ENCODE results near the gene RELA. TPM values are rescaled to one million over a fixed set of nuclear protein-coding genes. Genes with fewer than 3 reads are reported as not detected.

The RELA gene
- total and polyA plus RNA-seq, 2 of the 4 experiments (the other 2 are of a cell fraction): 8.6 to 53.0 TPM

- intact Hi-C loops (cut with micrococcal nuclease) (no loop called here), in situ Hi-C loops (cut with MboI; ENCODE audit: low sequenced_read_pairs) (no loop called here), dilution Hi-C loops (cut with HindIII; ENCODE audit: low sequenced_read_pairs, unreplicated experiment) (no loop called here)
- no peak overlapping the region for H3K18ac ChIP-seq (ENCODE audit: low read depth, low read length)
- no peak overlapping the region for H2AK5ac ChIP-seq (ENCODE audit: low read depth, low read length)
- ChIA-PET POLR2A (ENCODE audit: unreplicated experiment) (no interaction called here), CTCF (no interaction called here)
- peaks cover 17% of the 10 kb centered on the region for H3K9me1 ChIP-seq (ENCODE audit: insufficient read depth, low read length)
- no peak overlapping the region for H3K9ac ChIP-seq (ENCODE audit: low read depth, low read length)
- no peak overlapping the region for H2BK120ac ChIP-seq (ENCODE audit: low read depth, low read length)
- peaks cover 16% of the 10 kb centered on the region for H3K4me1 ChIP-seq (ENCODE audit: control insufficient read depth, insufficient read depth, low read length)
- H3K36me3 ChIP-seq (ENCODE audit: control insufficient read depth, insufficient read depth, low read length): peaks cover 14% of the 10 kb centered on the region
- no peak overlapping the region for H3K4ac ChIP-seq (ENCODE audit: low read depth, low read length)
- peak overlapping the region; percentile 66 for H2AK9ac ChIP-seq (replicated peaks; ENCODE audit: low read depth, low read length, poor library complexity)
- peaks cover 0 to 38% of the 10 kb centered on the region in 2 experiments; a peak in 1 of 4 replicates for H3K79me1 ChIP-seq (ENCODE audit: low read depth in 1 of 2, low read length in 2 of 2)
- ATAC-seq (ENCODE audit: low read depth) (peak; percentile 25), DNase-seq (no peak)
- no peak overlapping the region for H3K27ac ChIP-seq (ENCODE audit: insufficient read depth, low read length)
- peak overlapping the region; percentile 54 for H2AFZ ChIP-seq (replicated peaks; ENCODE audit: low read length, poor library complexity)
- no peak overlapping the region for H3K23ac ChIP-seq (ENCODE audit: low read depth, low read length)
- H3K14ac ChIP-seq (replicated peaks; ENCODE audit: low read depth, low read length): no peak overlapping the region
- no peak overlapping the region for H2BK20ac ChIP-seq (ENCODE audit: low read depth, low read length)
- no peak overlapping the region for H4K5ac ChIP-seq (ENCODE audit: low read depth, low read length)
- H2BK5ac ChIP-seq (ENCODE audit: low read depth, low read length, poor library complexity, severe bottlenecking): no peak overlapping the region
- H3K27me3 ChIP-seq (ENCODE audit: control insufficient read depth, insufficient read depth, low read length): no peaks in the 10 kb centered on the region
- H4K91ac ChIP-seq (ENCODE audit: insufficient read depth, low read depth, low read length): no peak overlapping the region
- H3K9me3 ChIP-seq (ENCODE audit: control insufficient read depth, insufficient read depth, low read length): no peaks in the 10 kb centered on the region
- no peak overlapping the region for H3K56ac ChIP-seq (ENCODE audit: extremely low read depth, insufficient read depth, low read length)
- H3K4me2 ChIP-seq (ENCODE audit: low read depth, low read length): no peak overlapping the region
- no TSS peak for BruUV-seq (replicated peaks)
- peaks cover 15% of the 10 kb centered on the region; the same call in 1 of the 2 replicates for H4K20me1 ChIP-seq (ENCODE audit: insufficient read depth, low read length)
- 28% methylated on average over 67 of the region's 87 CpGs; no CpG with 5 or more reads in 1 of the 2 experiments for WGBS, 2 experiments (ENCODE audit: extremely low coverage in 2 of 2, insufficient read length in 1 of 2)
- no peak overlapping the region for H2BK15ac ChIP-seq (ENCODE audit: low read depth, low read length)
- H3K4me3 ChIP-seq (ENCODE audit: insufficient read depth, low read depth, low read length): no peak overlapping the region
- TF ChIP-seq USF2 (IDR thresholded peaks at IDR 0.05; ENCODE audit: low read depth, low read length) (no peak), RAD21 (IDR thresholded peaks at IDR 0.05; ENCODE audit: low read length) (no peak), ELK1 (IDR thresholded peaks at IDR 0.05; ENCODE audit: borderline replicate concordance, low read depth, low read length) (no peak), FOS (IDR thresholded peaks at IDR 0.05; ENCODE audit: low read depth, low read length) (no peak), NFE2L2 (IDR thresholded peaks at IDR 0.05; ENCODE audit: low read depth, low read length) (no peak), BHLHE40 (IDR thresholded peaks at IDR 0.05; ENCODE audit: low read depth, low read length) (no peak), RCOR1 (IDR thresholded peaks at IDR 0.05; ENCODE audit: insufficient replicate concordance, low read length) (no peak), RFX5 (IDR thresholded peaks at IDR 0.05; ENCODE audit: low read depth, low read length) (no peak), POLR2A (IDR thresholded peaks at IDR 0.05; ENCODE audit: low read depth, low read length) (no peak), MAFK (IDR thresholded peaks at IDR 0.05; ENCODE audit: low read depth, low read length) (no peak), CEBPB (IDR thresholded peaks at IDR 0.05; ENCODE audit: low read depth, low read length) (no peak), CHD1 (IDR thresholded peaks at IDR 0.05; ENCODE audit: low read depth, low read length) (no peak), MXI1 (IDR thresholded peaks at IDR 0.05; ENCODE audit: borderline replicate concordance, low read depth, low read length) (no peak), CTCF (conservative IDR thresholded peaks at IDR 0.05; ENCODE audit: low read depth, low read length) (no peak), SMC3 (IDR thresholded peaks at IDR 0.05; ENCODE audit: low read depth, low read length) (no peak)
- H4K8ac ChIP-seq (ENCODE audit: low read depth in 2 of 2, low read length in 2 of 2): no peak overlapping the region
Observed at GRCh38 chr11:65646958-65647701, 15.6 kb downstream of the RELA start.
